NCI-H2196 (cell line): Measurements from ENCODE around the gene TYW1B.
"Not testable (repeated sequence)": the region's sequence is repeated elsewhere in the genome, so short reads cannot be mapped to it uniquely, and the experiment has no call there.

Source experiments
- DNase-seq: peaks from one replicate; lab custom pipeline; 2025; ENCODE audit not compliant: unreplicated experiment; lab: John Stamatoyannopoulos, UW

TYW1B gene

DNA sequence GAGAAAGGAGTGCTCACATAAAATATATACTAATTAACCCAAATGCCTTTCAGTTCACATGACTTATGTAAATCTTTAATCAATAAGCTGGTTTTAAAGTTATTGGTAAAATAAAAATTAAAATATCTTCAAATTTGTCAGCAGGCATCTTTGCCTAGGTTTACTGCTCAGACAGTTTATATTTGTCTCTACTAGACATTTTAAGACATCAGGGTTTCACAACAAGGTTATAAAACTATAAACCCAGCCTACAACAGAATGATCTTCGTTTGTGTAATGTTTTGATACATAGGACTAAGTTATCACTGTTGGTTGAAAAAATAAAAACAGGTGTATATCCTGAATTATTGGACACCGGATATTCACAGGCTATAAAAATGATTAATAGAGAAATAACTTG, 67.4 kb downstream of the TYW1B start:
- no peak for DNase-seq

DNA sequence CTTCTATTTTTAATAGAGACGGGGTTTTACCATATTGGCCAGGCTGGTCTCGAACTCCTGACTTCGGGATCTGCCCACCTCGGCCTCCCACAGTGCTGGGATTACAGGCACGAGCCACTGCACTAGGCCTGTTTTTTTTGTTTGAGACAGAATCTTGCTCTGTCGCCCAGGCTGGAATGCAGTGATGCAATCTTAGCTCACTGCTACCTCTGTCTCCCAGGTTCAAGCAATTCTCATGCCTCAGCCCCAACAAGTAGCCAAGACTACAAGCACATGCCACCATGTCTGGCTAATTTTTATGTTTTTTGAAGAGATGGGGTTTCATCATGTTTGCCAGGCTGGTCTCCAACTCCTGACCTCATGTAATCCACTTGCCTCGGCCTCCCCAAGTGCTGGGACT, 73.7 kb downstream of the TYW1B start:
- no peak for DNase-seq

DNA sequence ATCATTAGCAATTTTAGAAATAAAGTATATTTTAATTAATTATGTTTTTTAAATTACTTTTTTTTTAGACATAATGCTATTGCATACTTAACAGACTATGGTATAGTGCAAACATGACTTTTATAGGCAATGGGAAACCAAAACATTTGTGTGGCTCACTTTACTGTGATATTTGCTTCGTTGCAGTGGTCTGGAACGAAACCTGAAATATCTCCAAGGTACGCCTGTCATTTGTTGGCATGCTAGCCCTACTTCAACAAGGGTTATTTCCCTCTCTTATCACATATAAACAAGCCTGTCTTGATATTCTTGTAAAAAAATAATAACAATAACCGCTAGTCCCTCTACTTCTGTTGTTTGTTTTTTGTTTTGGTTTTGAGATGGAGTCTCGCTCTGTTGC, 74.2 kb downstream of the TYW1B start:
- no peak for DNase-seq

DNA sequence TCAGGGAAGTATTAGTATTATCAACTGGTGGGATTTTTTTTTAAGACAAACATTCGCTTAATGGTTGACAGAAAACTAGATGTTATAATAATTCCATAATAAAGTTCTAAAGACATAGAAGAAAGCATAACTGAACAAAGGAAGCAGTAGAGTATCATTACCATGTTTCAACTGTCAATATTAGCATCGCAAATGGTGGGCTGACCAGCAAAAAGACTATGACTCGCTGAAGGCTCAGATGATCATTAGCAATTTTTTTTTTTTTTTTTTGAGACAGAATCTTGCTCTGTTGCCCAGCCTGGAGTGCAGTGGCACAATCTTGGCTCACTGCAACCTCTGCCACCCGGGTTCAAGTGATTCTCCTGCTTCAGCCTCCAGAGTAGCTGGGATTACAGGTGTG, 74.8 kb downstream of the TYW1B start:
- not testable (repeated sequence) for DNase-seq

DNA sequence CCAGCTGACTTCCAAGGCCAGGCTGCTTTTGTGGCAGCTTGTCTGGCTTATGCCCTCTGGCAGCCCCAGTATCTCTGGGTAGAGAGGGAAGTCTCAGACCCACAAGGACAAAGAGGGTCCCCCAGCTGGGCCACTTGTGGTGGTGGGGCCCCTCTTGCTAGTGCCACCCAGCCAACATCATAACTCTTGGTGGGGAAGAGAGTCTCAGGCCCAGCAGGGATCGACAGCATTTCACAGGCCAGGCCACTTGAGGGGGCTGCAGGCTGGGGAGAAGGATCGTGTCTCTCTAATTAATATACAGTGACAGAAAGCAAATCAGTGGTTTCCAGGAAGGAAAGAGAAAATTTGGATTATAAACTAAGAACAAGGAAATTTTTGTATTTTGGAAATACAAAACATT, 76.0 kb downstream of the TYW1B start:
- no peak for DNase-seq

DNA sequence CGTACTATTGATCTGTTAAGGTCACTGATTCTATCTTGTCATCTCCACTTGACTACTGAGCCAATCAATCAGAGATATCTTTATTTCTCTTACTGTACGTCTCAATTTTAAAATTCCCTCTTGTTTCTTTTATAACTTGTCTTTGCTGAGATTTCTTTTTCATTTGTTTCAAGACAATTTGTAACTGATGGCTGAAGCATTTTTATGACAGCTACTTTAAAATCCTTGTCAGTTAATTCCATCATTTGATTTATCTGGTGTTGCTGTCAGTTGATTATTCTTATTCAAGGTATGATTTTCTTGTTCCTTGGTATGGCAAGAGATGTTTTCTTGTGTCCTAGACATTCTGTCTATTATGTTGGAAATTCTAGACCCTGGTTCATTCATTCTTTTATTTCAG, 76.6 kb downstream of the TYW1B start:
- DNase-seq = no peak

DNA sequence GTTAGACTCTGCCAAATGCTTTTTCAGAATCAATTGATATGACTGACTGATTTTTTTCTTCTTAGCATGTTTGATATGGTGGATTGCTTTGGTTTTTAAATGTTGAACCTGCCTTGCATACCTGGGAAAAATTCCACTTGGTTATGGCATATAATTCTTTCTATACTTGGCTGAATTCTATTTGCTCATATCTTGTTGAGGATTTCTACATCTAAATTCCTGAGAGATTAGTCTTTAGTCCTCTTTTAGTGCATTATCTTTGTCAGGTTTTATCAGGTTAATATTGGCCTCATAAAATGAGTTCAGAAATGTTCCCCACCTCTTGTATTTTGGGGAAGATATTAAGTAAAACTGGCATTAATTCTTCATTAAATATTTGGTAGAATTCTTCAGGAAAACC, 79.4 kb downstream of the TYW1B start:
- not testable (repeated sequence) for DNase-seq

DNA sequence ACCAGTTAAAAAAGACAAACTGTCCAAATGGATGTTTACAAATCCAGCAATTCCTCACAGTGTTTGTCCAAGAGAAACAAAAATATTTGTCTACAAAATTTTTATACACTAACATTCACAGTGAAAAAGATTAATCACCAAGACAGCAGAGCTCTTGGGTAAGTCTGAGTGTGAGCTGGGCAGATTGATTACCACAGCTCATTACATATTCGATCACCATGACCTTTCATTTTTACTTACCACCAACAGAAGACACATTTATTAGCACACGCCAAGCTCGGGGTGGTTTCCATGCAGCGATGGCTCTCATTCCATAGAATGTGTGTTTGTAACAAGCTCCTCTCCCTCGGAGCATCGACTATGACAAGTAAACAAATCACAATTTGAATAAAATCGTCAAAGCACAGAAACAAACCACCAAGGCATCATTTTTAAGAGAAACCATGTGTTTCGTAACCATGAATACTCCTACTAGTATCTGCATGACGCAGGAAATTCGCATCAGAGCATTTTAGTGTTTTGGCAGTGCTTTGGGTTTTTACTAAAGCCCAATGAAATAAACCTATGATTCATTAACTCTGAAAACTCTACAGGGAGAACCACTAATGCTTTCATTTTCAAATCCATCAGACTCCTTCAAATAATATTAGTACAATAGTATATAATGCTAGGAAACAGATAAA, 83.6 kb downstream of the TYW1B start:
- DNase-seq = not testable (repeated sequence)

DNA sequence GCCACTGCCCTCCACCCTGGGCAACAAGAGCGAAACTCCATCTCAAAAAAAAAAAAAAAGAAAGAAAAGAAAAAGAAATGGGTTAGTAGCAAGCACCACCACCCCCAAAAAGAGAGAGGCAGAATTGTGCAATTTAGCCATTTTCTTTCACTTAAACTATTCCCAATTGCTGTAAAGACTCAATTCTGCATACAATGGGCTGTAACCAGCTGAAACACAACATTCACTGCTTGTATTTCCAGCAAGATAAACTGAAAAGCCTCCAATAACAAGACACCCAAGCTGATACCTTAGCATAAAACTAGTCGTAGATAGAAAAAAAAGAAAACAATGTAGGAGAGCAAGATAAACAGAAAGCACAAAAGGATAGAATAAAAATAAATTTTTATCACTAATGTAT, 84.2 kb downstream of the TYW1B start:
- DNase-seq = not testable (repeated sequence)

DNA sequence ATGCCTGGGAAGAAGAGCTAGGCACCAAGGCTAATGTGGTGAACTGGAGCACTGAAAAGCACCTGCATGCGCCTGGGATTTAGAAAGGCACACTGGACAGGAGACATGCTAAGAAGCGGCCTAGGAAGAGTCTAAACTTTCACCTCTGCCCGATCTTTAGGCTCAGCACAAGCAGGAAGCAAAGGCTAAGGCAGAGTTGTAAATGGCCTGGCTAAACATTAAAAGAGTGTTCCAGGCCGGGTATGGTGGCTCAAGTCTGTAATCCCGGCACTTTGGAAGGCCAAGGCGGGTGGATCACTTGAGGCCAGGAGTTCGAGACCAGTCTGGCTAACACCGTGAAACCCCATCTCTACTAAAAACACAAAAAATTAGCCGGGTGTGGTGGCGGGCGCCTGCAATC, 88.3 kb downstream of the TYW1B start:
- DNase-seq = not testable (repeated sequence)

DNA sequence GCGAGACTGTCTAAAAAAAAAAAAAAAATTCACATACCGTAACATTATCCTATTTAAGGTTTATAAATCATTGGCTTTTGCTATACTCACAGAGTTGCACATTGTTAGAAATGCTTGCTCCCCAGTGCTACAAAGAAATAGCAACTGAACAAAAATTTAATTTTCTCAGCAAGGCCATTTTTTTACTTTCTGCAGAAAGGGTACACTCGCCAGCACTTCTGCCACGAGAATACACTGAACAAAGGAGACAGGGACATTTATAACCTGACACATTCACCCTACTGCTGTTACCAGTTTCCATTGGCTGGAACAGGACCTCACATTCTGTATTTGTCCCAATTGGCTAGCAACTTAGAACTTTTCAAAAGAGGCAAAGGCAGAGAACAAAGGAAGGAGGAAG, 92.1 kb downstream of the TYW1B start:
- DNase-seq = not testable (repeated sequence)

DNA sequence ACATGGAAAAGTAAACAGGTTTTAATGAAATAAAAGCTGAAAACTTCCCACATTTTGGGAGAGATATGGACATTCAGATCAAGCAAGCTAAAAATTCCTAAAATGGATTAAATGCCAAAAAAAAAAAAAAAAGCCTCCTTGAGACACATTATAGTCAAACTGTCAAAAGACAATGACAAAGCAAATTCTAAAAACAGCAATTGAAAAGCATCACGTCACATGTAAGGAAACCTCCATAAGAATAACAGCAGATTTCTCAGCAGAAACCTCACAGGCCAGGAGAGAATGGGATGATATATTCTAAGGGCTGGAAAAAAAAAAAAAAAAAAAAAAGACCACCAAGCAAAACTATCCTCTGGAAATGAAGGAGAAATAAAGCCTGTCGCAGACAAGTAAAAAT, 97.2 kb downstream of the TYW1B start:
- DNase-seq = not testable (repeated sequence)

DNA sequence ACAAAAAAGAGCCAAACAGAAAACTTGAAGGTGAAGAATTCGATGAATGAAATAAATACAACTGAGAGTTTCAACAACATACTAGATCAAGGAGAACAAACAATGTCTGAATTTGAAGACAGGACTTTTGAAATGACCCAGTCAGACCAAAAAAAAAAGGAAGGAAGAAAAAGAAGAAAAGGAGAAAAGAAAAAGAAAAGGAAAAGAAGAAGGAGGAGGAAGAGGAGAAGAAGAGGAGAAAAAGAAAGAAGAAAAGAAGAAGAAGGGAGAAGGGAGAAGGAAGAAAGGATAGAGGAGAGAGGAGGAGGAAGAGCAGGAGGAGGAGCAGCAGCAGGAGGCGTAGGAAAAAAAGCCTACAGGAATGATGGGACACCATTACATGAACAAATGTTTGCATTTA, 97.6 kb downstream of the TYW1B start:
- DNase-seq = not testable (repeated sequence)

DNA sequence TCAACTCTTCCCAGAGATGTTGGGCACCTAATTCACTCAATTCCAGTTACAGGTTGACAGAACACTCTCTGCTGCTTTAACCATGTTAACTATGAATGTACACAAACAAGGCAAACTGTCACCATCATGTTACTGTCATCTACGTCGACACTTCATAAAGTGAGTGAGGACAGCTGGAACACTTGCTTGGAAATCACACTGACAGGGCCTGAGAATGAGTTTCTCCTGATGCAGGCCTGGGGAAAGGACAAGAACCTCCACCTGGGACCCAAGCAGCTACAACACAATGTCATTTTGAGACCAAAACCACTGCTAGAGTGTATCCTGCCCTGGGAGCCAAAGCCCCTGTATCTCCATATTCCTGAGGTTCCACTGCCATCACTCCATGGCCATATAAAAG, 98.9 kb downstream of the TYW1B start:
- DNase-seq = not testable (repeated sequence)

DNA sequence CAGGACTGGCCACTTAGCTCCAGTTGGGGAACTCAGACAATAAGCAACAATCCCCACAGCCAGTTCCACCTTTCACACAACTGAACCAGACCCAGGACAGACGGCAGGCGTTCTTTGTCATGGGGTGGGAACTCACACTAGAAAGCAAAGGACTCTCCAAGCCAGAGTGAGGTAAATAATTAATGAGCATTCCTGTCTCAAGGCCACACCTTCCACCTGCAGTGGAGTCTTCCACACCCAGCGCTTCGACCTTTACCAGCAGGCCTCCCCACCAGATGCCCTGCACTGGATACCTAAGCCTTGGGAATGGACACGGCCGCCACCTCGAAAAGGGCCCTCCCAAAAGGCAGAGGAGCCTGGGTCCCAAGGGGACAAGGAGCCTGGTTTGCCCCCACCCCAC, 105.3 kb downstream of the TYW1B start:
- not testable (repeated sequence) for DNase-seq

DNA sequence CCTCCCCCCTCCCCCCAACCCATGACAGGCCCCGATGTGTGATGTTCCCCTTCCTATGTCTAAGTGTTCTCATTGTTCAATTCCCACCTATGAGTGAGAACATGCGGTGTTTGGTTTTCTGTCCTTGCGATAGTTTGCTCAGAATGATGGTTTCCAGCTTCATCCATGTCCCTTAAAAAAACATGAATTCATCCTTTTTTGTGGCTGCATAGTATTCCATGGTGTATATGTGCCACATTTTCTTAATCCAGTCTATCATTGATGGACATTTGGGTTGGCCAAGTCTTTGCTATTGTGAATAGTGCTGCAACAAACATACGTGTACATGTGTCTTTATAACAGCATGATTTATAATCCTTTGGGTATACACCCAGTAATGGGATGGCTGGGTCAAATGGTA, 107.1 kb downstream of the TYW1B start:
- DNase-seq = not testable (repeated sequence)

DNA sequence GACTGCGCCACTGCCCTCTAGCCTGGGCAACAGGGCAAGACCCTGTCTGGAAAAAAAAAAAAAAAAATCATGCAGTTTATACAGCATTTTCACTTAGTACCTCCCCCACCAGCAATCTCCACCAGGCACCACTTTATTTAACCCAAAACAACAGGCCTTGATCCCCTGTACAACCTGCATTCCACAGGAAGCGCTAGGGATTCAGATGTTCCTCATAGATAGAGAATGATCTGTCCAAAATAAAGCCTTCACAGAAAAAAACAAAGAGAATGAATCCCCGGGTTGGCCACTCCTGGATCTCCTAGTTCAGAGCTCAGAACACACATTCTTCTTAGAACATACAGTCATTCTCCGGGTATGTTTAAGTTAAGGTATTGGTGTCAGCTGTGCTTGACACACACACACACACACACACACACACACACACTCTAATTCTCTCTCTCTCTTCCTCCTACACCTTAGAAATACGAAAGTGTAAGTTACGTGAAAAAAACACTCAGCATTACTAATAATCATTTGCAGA, 110.7 kb downstream of the TYW1B start:
- not testable (repeated sequence) for DNase-seq

DNA sequence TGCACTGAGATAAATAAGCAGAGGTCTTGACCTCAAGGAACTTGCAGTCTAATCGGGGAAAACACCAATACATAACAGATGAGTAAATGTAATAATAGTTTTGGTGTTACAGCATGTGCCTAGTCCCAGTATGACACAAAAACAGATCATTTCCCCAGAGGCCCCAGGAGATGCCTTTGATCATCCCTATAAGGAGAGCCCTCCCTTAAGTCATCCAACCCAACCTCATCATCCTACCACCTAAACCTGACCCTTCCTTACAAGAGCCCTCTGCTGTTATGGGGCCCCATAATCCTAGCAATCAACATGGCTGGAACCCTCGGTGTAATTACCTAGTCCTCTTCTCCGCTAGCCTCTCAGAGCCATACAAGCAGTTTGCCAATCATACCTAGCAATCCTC, 116.1 kb downstream of the TYW1B start:
- not testable (repeated sequence) for DNase-seq

DNA sequence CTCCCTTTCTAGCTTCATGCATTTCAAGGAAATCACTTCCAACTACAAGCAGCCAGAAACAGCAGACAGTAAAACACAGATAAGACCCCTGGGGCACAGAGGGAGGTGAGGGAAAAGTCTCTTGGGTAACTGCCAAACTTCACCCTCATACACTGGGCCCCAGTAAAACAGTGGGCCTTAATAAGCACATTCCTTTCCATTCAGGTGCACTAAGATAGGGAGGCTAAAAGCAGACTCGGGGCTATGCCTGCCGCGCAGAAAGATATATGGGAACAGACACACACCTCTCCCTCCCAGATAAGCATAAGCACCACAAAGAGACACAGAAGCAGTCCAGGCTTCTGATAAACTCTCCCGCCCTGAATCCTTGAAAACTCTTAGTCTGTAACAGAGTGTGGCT, 117.0 kb downstream of the TYW1B start:
- no peak for DNase-seq

DNA sequence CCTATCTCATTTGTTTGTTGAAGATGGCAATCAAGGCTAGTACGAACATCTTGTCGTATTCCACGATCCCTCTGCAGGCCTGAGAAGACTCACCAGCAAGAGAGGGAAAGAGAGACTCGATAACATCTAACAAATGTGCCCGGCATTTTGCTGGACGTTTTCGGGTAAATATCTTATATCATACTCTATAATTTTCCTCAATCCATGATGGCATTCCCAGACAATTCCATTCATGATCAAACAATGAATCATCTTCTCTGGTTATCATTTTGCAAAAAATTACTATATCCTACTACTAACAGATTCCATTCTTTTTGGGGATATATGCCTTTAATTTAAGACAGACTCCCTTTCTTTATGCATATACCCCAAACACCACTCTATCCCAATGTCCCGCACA, 118.1 kb downstream of the TYW1B start:
- no peak for DNase-seq

DNA sequence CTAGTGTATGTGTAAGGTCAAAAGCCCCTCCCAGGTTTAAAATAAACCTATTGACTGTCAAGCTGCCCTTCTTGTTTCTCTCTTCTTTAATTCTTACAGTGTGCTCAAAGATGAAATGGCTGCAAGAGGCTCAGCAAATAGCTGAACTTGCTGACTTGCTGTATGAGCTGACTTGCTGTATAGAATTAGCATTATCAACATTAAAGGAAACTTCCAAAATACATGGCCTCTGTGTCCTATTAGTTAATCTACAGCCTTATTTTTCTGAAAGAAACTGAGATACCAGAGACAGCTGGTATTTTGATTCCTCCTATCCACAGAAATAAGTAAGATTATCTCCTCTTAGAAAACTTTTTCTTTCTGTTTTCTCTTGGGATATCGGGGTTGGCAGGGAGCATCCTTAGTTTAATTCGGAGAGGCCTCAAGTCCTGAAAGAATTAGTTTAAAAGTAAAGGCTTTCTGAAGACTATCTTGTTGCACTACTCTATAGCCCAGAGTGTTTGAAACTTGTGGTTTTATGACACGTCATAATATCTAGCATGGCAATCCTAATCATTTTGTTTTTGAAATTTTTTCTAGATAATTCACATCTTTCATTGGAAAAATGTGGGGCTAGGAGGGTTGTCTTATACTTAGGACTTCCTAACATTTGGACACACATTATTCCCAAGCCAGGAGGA, 119.5 kb downstream of the TYW1B start:
- not testable (repeated sequence) for DNase-seq

DNA sequence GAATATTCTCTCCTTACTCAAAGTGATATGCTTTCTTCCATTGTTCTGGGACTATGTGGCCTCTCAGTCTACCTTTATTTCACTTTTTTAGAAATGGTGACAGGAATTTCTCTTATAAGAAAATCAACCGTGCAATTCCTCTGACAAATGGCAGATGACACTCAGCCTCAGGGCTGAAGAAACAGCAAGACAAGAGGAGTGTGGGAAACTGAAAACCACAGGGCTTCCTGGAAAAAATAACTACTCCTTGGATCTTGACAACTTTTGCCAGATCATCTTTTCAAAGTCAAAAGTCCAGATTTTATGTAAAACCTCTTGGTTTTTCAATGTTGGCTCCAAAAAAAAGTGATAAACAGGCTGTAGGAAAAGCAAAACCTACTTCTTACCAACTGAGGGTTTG, 121.5 kb downstream of the TYW1B start:
- DNase-seq = no peak

DNA sequence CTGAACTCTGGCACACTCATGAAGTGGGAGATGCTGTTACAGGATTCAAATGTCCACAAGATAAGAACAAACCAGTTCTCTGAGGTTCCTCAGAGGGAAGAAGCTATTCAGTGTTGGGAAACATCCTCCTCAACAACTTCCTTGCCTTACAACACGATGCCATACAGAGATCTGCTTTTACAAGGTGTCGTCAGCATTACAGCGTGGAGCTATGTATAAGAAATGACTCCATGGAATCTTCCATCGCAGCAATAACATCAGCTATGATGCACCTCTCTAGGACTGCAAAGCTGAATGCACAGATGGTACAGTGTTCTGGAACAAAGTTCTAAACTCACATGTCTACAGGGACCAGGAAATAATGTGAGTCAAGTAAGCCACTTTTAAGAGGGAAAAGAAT, 122.3 kb downstream of the TYW1B start:
- DNase-seq = not testable (repeated sequence)
